ENCODE results near the gene KLHL26. TPM values are rescaled to one million over a fixed set of nuclear protein-coding genes. Genes with fewer than 3 reads are reported as not detected.

KLHL26 gene
- total RNA-seq, 1 donor from 2014 or later, result 52.8 TPM

DNA sequence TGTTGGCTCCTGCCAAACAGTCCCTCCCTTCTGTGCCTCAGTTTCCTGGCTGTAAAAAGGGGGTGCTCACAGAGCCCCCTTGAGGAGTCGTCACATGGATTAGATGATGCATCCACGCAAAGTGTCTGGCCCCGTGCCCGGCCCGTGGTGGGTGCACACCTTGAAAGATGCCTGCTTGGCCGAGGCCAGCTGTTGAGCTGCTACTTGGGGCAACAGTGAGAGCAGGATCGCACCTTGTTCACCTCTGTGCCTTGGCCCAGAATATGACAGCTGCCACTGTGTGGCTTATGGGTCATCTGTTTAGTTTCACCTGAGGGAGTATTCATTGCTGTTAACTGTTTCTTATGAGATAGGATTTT lies 64.4 kb downstream of the KLHL26 start:
- no peak for DNase-seq (ENCODE audit: low spot score in 2 of 2)
- peak overlapping the region; percentile 45 to 70 for H3K4me3 ChIP-seq
- peak overlapping the region; percentile 72 to 82 for H3K27ac ChIP-seq
- H3K9me3 ChIP-seq, result no peaks in the 10 kb centered on the region
- no peaks in the 10 kb centered on the region for H3K36me3 ChIP-seq
- peaks cover 7 to 10% of the 10 kb centered on the region in 2 donors for H3K4me1 ChIP-seq
- TF ChIP-seq, protein P1, sequence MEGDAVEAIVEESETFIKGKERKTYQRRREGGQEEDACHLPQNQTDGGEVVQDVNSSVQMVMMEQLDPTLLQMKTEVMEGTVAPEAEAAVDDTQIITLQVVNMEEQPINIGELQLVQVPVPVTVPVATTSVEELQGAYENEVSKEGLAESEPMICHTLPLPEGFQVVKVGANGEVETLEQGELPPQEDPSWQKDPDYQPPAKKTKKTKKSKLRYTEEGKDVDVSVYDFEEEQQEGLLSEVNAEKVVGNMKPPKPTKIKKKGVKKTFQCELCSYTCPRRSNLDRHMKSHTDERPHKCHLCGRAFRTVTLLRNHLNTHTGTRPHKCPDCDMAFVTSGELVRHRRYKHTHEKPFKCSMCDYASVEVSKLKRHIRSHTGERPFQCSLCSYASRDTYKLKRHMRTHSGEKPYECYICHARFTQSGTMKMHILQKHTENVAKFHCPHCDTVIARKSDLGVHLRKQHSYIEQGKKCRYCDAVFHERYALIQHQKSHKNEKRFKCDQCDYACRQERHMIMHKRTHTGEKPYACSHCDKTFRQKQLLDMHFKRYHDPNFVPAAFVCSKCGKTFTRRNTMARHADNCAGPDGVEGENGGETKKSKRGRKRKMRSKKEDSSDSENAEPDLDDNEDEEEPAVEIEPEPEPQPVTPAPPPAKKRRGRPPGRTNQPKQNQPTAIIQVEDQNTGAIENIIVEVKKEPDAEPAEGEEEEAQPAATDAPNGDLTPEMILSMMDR (IDR thresholded peaks at IDR 0.05), result no peak
- H3K27me3 ChIP-seq, result no peaks in the 10 kb centered on the region
- intact Hi-C loops (cut with DNase I), result no loop called here

DNA sequence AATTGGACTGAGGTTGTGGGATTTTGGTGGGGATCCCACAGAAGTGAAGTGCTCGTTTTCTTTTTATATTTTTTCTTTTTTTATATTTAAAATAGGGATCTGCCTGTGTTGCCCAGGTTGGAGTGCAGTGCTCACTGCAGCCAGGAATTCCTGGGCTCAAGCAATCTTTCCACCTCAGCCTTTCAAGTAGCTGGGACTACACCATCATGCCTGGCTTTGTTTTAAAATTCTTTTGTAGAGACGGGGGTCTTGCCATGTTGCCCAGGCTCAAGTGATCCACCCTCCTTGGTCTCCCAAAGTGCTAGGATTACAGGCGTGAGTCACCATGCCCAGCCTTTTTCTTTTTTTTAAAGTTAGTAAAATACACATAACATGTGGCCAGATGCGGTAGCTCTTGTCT lies 67.2 kb downstream of the KLHL26 start:
- intact Hi-C loops (cut with DNase I), result no loop called here
- Histone ChIP-seq H3K36me3 (no peaks in the 10 kb centered on the region), H3K4me3 (no peak overlapping the region), H3K4me1 (peaks cover 7 to 10% of the 10 kb centered on the region in 2 donors), H3K27ac (no peak overlapping the region), H3K9me3 (no peaks in the 10 kb centered on the region), H3K27me3 (no peaks in the 10 kb centered on the region)
- TF ChIP-seq, protein P1 (IDR thresholded peaks at IDR 0.05), result no peak
- no peak for DNase-seq (ENCODE audit: low spot score in 2 of 2)

DNA sequence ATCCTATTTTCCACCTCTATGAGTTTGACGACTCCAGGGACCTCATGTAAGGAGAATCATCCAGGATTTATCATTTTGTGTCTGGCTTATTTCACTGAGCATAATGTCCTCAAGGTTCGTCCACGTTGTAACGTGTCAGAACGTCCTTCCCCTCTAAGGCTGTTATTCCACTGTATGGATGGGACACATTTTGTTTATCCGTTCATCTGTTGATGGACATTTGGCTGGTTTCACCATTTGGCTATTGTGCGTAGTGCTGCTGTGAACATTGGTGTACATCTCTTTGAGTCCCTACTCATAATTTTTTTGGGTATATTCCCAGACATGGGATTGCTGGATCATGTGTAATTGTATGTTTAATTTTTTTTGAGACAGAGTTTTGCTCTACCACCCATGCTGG lies 68.1 kb downstream of the KLHL26 start:
- intact Hi-C loops (cut with DNase I), result no loop called here
- H3K36me3 ChIP-seq, result no peaks in the 10 kb centered on the region
- H3K4me1 ChIP-seq, result peaks cover 5 to 9% of the 10 kb centered on the region in 2 donors
- H3K4me3 ChIP-seq, result no peak overlapping the region
- DNase-seq (ENCODE audit: low spot score in 2 of 2), result no peak
- H3K9me3 ChIP-seq, result no peaks in the 10 kb centered on the region
- no peaks in the 10 kb centered on the region for H3K27me3 ChIP-seq
- H3K27ac ChIP-seq, result no peak overlapping the region
- TF ChIP-seq, protein P1 (IDR thresholded peaks at IDR 0.05), result no peak

DNA sequence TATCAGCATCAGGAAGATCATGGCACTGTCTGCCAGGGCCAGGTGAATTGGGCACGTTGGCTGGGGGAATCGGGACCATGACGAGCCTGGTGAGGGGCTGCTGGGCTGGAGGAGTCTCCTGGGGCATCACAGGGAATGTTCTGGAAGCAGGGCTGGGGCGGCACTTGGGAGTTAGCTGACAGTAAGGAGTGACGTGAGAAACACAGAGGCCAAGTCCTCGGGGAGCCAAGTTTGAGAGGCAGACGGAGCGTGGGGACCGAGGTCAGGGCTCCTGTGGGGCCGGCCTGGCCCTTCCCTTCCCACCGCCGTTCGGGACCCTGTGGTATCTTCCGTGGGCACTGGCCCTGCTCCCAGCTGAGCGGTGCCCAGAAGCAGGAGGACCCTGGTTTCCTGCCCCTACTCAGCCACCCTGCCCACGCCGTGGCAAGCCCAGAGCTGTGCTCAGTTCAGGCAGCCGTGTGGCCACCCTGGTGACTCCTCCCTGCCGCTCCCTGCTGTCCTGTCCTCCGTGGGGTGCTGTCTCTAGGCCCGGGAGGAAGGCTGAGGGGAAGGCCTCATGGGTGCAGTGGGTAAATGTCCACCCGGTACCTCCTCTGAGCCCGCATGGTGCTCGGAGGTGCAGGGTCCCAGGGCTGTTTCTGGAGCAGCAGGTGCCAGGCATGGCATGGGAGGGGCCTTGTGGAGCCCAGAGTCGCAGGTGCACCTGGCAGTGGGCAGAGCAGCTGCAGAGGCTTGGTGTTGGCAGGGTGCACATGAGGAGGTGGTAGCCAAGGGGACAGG lies 71.8 kb downstream of the KLHL26 start:
- intact Hi-C loops (cut with DNase I), result no loop called here
- peaks cover 0 to 6% of the 10 kb centered on the region in 2 donors for H3K4me1 ChIP-seq
- H3K27ac ChIP-seq, result no peak overlapping the region
- DNase-seq (ENCODE audit: low spot score in 2 of 2), result no peak
- no peaks in the 10 kb centered on the region for H3K36me3 ChIP-seq
- no peaks in the 10 kb centered on the region for H3K27me3 ChIP-seq
- TF ChIP-seq, protein P1 (IDR thresholded peaks at IDR 0.05), result no peak
- H3K9me3 ChIP-seq, result no peaks in the 10 kb centered on the region
- no peak overlapping the region for H3K4me3 ChIP-seq

DNA sequence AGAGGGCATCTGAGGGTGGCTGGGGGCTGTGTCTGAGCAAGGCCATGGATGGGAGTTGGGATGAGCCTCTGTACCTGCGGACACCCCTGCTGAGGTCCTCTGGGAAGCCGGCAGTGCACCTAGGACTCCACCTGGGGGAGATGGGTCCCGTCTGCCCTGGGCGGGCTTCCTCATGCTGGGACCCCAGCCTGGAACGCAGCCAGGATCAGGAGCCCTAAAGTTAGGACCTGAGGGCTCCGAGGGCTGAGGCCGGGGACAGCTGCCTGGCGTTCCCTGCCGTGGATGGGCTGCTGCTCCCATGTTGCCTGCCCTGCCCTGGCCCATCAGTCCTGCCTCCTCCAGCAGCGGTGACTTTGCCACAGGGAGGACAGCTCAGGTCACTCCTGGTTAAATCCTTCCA lies 72.7 kb downstream of the KLHL26 start:
- H3K4me1 ChIP-seq, result peaks cover 0 to 6% of the 10 kb centered on the region in 2 donors
- H3K9me3 ChIP-seq, result no peaks in the 10 kb centered on the region

More for the DNA sequence above, 72.7 kb downstream of the KLHL26 start:
- Histone ChIP-seq H3K4me3 (no peak overlapping the region), H3K27me3 (no peaks in the 10 kb centered on the region), H3K36me3 (peaks cover 0 to 3% of the 10 kb centered on the region in 2 donors), H3K27ac (no peak overlapping the region)
- TF ChIP-seq, protein P1 (IDR thresholded peaks at IDR 0.05), result no peak
- intact Hi-C loops (cut with DNase I), result no loop called here
- DNase-seq (ENCODE audit: low spot score in 2 of 2), result no peak

Measured in ascending aorta (tissue), 2 donors.